HAP-1 (cell line): Measurements from ENCODE around the gene CERS2.

Experiments used
- DNase-seq, 2 experiments: peaks; one replicate each; pipeline ENCODE4 v3.0.0-alpha.2; 2016 to 2020; ENCODE audit warnings: low spot score in 2 of 2
- H3K27me3 ChIP-seq: fragments of 250-450 bp; sonication (Bioruptor Pico); 2 replicates; pipeline ENCODE4 v1.5.1; 2020; ENCODE audit warnings: low read depth, mild to moderate bottlenecking, moderate library complexity
- H3K36me3 ChIP-seq: fragments of 250-450 bp; sonication (Bioruptor Pico); replicated peaks from 2 replicates; pipeline ENCODE4 v1.5.1; 2020; ENCODE audit warnings: mild to moderate bottlenecking
- H3K4me1 ChIP-seq: fragments of 250-450 bp; sonication (Bioruptor Pico); 2 replicates; pipeline ENCODE4 v1.5.1; 2020; ENCODE audit warnings: mild to moderate bottlenecking
- H3K4me3 ChIP-seq: fragments of 250-450 bp; sonication (Bioruptor Pico); 2 replicates; pipeline ENCODE4 v1.5.1; 2020; ENCODE audit warnings: mild to moderate bottlenecking, moderate library complexity
- H3K9me3 ChIP-seq: fragments of 250-450 bp; sonication (Bioruptor Pico); 2 replicates; pipeline ENCODE4 v1.5.1; 2020; ENCODE audit warnings: mild to moderate bottlenecking, moderate library complexity
- in situ Hi-C: fragments of 300-500 bp; cut with MboI; formaldehyde crosslinking; loops from 3 replicates; pipeline ENCODE4 v1.14.3; 2020; ENCODE audit warnings: low sequenced_read_pairs, inconsistent platforms, mixed read lengths

CERS2 gene

DNA sequence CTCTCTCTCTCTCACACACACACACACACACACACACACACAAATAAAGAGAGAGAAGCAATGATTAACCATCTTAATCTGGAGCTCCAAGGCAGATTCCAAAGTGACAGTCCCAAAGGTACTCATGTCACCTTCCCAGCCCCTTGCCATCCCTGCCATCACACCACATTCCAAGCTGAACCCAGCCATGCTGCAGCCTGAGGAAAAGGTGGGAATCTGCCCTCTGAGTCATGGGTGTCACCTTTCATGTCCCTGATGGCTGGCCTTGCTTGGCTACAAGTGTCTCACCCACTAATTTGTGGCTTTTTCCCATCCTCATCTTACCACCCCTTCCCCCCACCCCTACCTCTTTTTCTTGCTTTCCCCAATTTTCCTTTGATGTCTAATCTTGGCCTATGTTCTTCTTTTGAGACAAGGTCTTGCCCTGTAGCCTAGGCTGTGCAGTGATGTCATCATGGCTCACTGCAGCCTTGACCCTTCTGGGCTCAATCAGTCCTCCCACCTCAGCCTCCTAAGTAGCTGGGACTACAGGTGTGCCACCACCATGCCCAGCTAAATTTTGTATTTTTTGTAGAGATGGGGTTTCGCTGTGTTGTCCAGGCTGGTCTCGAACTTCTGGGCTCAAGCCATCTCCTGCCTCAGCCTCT lies 10.7 kb upstream of the CERS2 start:
- no peaks in the 10 kb centered on the region for H3K36me3 ChIP-seq
- no peak for DNase-seq
- H3K27me3 ChIP-seq: no peaks in the 10 kb centered on the region
- no peaks in the 10 kb centered on the region for H3K9me3 ChIP-seq
- no peak overlapping the region for H3K4me3 ChIP-seq
- no peaks in the 10 kb centered on the region for H3K4me1 ChIP-seq
- in situ Hi-C loops: no loop called here

GRCh38 chr1:150981805-150982712 lies 7.4 kb upstream of the CERS2 start, which contains the start of gene ANXA9:
ANXA9 (plus strand) TSS chr1:150982292; CDS start chr1:150983106, 814 bp downstream.
- no peaks in the 10 kb centered on the region for H3K36me3 ChIP-seq
- in situ Hi-C loops: no loop called here
- H3K4me3 ChIP-seq: no peak within 1 kb of the TSS
- H3K4me1 ChIP-seq: peaks cover 8% of the 10 kb centered on the region
- no peaks in the 10 kb centered on the region for H3K27me3 ChIP-seq
- no peak for DNase-seq
- H3K9me3 ChIP-seq: no peaks in the 10 kb centered on the region

GRCh38 chr1:150981177-150981804 lies 6.7 kb upstream of the CERS2 start:
- peaks cover 8% of the 10 kb centered on the region for H3K4me1 ChIP-seq
- no peaks in the 10 kb centered on the region for H3K9me3 ChIP-seq
- H3K4me3 ChIP-seq: no peak overlapping the region
- DNase-seq: peak in 1 of 2 experiments; percentile 48
- in situ Hi-C loops: no loop called here
- no peaks in the 10 kb centered on the region for H3K27me3 ChIP-seq
- no peaks in the 10 kb centered on the region for H3K36me3 ChIP-seq

DNA sequence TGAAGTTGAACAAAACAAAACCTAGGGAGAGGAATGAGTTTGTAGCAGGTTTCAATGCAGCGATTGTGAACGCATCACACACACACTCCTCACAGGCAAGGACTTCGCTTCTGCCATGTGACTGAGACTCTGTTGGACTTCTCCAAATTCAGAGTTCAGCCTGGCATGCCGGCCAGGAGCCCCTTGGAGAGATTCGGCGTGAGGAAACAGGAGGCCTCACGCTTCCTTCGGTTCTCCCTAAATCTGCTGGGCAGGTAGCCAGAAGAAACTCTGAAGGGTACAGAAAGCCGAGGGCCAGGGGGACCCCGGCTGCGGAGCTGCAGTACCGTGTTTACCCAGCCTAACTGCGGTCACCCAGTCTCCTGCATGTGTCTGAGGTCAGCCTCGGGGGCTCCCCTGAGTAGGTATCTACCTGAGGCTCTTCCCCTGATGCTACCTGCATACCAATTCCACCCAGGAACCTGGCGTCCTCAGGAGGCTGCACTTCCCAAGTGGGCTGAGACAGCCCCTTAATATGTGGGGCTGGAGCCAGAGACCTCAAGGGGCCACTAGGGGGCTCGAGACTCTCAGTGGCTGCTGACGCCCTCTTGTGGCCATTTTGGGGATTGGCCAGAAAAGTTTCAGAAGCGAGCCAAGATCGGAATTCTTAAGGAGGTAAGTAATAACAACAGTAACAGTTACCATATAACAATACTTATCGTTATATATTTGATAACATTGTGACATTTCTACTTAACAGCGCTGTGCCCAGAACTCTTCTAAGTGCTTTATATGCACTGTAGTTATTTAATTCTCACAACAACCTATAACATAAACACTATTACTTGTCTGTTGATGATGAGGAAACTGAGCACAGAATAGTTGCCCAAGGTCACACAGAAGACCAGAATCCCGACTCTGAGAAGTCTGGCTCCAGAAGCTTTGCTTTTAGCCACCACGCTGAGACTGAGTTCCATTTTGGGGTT lies 4.7 kb upstream of the CERS2 start:
- no peaks in the 10 kb centered on the region for H3K36me3 ChIP-seq
- peak overlapping the region; percentile 10; the same call in 1 of the 2 replicates for H3K4me3 ChIP-seq
- DNase-seq: peak; percentile 72 to 93
- H3K27me3 ChIP-seq: no peaks in the 10 kb centered on the region
- no peaks in the 10 kb centered on the region for H3K9me3 ChIP-seq
- peaks cover 8% of the 10 kb centered on the region for H3K4me1 ChIP-seq
- in situ Hi-C loops: no loop called here

DNA sequence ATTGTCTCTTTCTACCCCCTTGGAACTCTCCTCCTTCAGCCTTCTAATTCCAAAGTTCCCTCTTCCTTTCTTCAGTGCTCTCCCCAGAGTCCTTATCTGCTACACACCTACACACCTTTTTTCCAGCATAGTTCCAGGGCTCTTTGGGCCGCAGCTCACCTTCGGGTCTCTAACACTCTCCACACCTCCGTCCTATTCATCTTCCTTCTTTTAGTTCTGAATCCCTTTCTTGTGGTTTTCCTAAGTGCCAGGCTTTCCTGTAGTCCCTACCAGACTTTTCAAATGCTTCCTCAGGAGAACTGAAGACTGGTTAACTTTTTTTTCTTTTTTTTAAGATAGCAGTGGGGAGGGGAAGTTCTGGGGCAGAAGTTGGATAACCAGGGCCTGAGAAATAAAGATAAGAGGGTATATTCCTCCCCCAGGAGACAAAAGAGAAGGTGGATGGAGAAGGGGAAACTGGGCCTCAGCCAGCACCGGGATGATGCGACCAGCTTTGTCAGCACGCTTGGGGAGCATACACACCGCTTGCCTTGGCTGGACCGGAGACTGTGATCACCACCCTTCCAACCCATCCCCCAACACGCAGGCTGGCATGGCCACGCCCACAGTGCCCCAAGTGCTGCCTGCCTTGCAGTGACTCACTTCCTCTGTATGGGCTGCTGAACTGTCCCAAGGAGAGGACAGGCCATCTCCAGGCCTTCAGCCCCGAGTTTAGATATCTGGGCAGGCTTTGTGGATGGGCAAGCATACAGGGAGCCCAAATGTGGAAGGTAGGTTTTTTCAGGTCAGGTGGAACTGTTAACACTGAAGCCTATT lies 2.5 kb upstream of the CERS2 start:
- DNase-seq: no peak
- no peaks in the 10 kb centered on the region for H3K27me3 ChIP-seq
- H3K4me1 ChIP-seq: peaks cover 20% of the 10 kb centered on the region
- H3K9me3 ChIP-seq: no peaks in the 10 kb centered on the region
- H3K36me3 ChIP-seq: no peaks in the 10 kb centered on the region
- no peak overlapping the region for H3K4me3 ChIP-seq
- in situ Hi-C loops: no loop called here

- Histone ChIP-seq H3K4me3 (no peak overlapping the region), H3K36me3 (no peaks in the 10 kb centered on the region), H3K9me3 (no peaks in the 10 kb centered on the region), H3K4me1 (peaks cover 27% of the 10 kb centered on the region), H3K27me3 (no peaks in the 10 kb centered on the region)
- in situ Hi-C loops: no loop called here
- DNase-seq: no peak
Observed at GRCh38 chr1:150976401-150976821, 1.8 kb upstream of the CERS2 start.

DNA sequence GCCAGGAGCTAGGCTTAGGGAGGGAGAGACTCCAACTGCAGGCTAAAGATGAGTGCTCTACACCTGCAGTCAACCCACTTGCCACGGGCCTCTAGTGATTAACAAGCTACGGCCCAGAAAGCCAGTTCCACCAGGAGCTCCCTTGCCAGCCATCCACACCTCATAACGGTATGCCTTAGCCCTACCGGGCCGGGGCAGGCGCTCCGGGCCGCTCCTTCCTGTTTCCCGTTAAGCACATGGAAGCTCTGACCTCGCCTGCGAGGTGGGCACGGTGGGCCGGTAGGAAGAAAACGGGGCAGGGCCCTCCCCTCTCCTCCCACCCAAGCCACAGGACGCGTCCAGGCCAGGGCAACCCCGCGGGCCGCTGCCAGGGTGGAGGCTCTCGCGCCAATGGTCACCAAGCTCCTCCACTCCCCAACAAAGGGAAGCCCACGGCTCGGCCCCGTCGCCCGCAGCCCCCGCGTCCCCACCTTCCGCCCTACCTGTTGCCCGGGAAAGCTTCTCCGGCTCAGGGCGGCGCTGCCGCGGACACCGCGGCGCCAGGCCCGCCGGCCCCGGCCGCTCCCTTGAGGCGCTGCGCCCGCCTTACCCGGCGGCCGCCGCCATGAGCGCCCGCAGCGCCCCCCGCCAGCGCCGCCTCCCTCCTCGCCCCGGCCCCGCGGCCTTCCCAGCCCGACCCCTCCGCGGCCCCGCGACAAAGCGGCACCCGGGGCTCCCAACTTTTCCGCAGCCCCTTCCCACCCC lies 627 bp downstream of the CERS2 start:
- Histone ChIP-seq H3K4me1 (peaks cover 24% of the 10 kb centered on the region), H3K4me3 (peak overlapping the region; percentile 73), H3K36me3 (peaks cover 3% of the 10 kb centered on the region), H3K9me3 (no peaks in the 10 kb centered on the region), H3K27me3 (no peaks in the 10 kb centered on the region)
- peak in 1 of 2 experiments; percentile 44 for DNase-seq
- in situ Hi-C loops: no loop called here

GRCh38 chr1:150973258-150973835 lies 1.3 kb downstream of the CERS2 start:
- Histone ChIP-seq H3K36me3 (peaks cover 9% of the 10 kb centered on the region), H3K4me1 (peaks cover 24% of the 10 kb centered on the region), H3K9me3 (no peaks in the 10 kb centered on the region), H3K4me3 (peak overlapping the region; percentile 73), H3K27me3 (no peaks in the 10 kb centered on the region)
- DNase-seq: peak in 1 of 2 experiments; percentile 42
- in situ Hi-C loops: no loop called here

GRCh38 chr1:150972417-150972940 lies 2.2 kb downstream of the CERS2 start:
- Histone ChIP-seq H3K36me3 (peaks cover 18% of the 10 kb centered on the region), H3K4me1 (peaks cover 24% of the 10 kb centered on the region)
- in situ Hi-C loops: no loop called here

GRCh38 chr1:150971583-150972416 lies 2.8 kb downstream of the CERS2 start:
- in situ Hi-C loops: no loop called here
- Histone ChIP-seq H3K9me3 (no peaks in the 10 kb centered on the region), H3K4me3 (no peak overlapping the region), H3K4me1 (peaks cover 24% of the 10 kb centered on the region), H3K36me3 (peaks cover 25% of the 10 kb centered on the region), H3K27me3 (no peaks in the 10 kb centered on the region)
- no peak for DNase-seq

More at GRCh38 chr1:150972417-150972940, 2.2 kb downstream of the CERS2 start:
- Histone ChIP-seq H3K4me3 (peak overlapping the region; percentile 73; the same call in 1 of the 2 replicates), H3K9me3 (no peaks in the 10 kb centered on the region), H3K27me3 (no peaks in the 10 kb centered on the region)
- DNase-seq: no peak
